DND-41 (cell line): Measurements from ENCODE around the gene FOXD2.

Experiments used
- EZH2 ChIP-seq: IDR thresholded peaks from 3 replicates; pipeline ENCODE4 v1.6.1; 2012; ENCODE audit warnings: borderline replicate concordance, low read depth, mild to moderate bottlenecking, moderate library complexity, low read length, inconsistent platforms; ENCODE audit not compliant: severe bottlenecking
- TF ChIP-seq, protein P1 (sequence below): IDR thresholded peaks from 2 replicates; pipeline ENCODE4 v1.5.1; 2012; ENCODE audit warnings: borderline replicate concordance, low read length, moderate library complexity, mild to moderate bottlenecking; ENCODE audit not compliant: poor library complexity, severe bottlenecking; ENCODE audit errors: extremely low read depth

DNA sequence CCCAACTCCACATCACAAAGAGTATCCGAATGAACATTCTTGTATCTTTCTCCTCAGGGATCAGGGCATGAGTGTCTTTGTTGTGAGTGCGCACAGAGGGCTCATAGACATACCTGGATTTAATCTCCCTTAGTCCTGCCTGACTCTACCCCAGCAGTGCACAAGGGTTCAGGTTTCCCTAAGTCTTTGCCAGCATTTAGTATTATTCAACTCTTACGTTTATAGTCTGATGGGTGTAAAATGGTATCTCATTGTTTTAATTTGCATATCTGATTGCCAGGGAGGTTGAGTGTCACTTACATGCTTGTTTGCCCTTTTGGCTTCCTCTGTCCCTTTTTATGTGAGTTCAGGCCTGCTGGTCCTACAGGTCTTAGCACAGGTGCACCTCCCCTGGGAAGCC, 49.5 kb downstream of the FOXD2 start:
- TF ChIP-seq, protein P1, sequence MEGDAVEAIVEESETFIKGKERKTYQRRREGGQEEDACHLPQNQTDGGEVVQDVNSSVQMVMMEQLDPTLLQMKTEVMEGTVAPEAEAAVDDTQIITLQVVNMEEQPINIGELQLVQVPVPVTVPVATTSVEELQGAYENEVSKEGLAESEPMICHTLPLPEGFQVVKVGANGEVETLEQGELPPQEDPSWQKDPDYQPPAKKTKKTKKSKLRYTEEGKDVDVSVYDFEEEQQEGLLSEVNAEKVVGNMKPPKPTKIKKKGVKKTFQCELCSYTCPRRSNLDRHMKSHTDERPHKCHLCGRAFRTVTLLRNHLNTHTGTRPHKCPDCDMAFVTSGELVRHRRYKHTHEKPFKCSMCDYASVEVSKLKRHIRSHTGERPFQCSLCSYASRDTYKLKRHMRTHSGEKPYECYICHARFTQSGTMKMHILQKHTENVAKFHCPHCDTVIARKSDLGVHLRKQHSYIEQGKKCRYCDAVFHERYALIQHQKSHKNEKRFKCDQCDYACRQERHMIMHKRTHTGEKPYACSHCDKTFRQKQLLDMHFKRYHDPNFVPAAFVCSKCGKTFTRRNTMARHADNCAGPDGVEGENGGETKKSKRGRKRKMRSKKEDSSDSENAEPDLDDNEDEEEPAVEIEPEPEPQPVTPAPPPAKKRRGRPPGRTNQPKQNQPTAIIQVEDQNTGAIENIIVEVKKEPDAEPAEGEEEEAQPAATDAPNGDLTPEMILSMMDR = no peak
- no peak for TF ChIP-seq EZH2
